ENCODE measurements around the gene NAIF1. TPM values are rescaled to one million over a fixed set of nuclear protein-coding genes. Genes with fewer than 3 reads are reported as not detected.

NAIF1 gene
- total RNA-seq, 1 experiment from 2014 or later: 11.0 TPM

DNA sequence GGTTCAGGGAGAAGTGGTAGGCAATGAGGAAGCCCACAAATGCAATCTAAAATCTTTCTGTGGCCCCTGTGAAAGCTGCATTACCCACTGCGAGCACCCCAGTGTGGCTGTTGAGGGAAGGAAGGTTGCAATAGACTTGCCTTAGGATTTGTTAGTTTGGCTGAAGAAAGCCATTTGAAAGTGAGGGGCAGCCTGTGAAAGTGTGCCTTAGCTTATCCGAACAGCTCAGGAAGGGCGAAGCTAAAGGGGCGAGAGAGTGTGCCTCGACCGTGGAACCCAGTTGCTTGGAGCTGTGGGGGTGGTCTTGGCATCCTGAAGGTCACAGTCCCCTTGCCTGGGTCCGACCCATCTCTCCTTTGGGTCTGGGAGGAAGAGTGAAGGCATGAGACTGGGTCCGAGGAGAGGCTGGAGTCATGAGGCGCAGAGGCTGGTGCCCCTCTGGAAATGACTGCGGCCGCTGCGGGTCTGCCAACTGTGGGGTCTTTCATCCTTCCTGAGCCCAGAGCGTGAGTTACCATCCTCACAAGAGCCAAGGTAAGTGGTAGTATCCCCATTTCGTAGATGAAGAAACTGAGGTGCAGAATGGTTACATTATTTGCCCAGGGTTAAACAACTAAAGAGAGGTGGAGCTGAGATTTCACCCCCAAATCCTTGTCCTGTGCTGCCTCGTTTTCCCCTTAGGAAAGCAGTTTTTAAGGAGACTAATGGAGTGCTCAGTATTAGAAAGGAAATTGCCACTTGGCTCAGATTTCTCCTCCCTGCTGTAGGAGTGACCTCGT, 25.3 kb upstream of the NAIF1 start:
- no peak for ATAC-seq
- Histone ChIP-seq H3K9ac (ENCODE audit: low read length) (no peak overlapping the region), H3K79me2 (ENCODE audit: insufficient read depth, low read length) (peaks cover 82% of the 10 kb centered on the region), H3K36me3 (ENCODE audit: control insufficient read depth in 1 of 2, insufficient read depth in 2 of 2, low read length in 2 of 2) (no peaks in the 10 kb centered on the region), H2AFZ (ENCODE audit: low read depth, low read length, poor library complexity, severe bottlenecking) (no peak overlapping the region), H3K9me2 (ENCODE audit: insufficient read depth) (no peaks in the 10 kb centered on the region), H3K4me1 (ENCODE audit: control insufficient read depth in 1 of 2, insufficient read depth in 2 of 2, low read length in 2 of 2) (peaks cover 16 to 38% of the 10 kb centered on the region in 2 experiments), H3K9me3 (ENCODE audit: control insufficient read depth in 1 of 2, insufficient read depth in 1 of 2, low read depth in 1 of 2, low read length in 2 of 2) (no peaks in the 10 kb centered on the region), H3K27ac (ENCODE audit: low read depth, low read length) (no peak overlapping the region), H3K4me3 (replicated peaks in 1 of 2; ENCODE audit: low read depth in 1 of 2, low read length in 2 of 2) (no peak overlapping the region), H4K20me1 (ENCODE audit: insufficient read depth) (0 out of 2 replicates have a peak, but pooled peaks cover 4% of the 10 kb centered on the region), H3K27me3 (ENCODE audit: insufficient read depth, low read length) (no peaks in the 10 kb centered on the region), H3K4me2 (ENCODE audit: low read length) (no peak overlapping the region)
- ChIA-PET CTCF (interaction anchor here (0.8 to 1.5 kb wide), 4 partner anchors 11 to 41 kb away, joined by 3 to 7 read pairs (median 4); no protein-coding TSS in a partner anchor), RAD21 (ENCODE audit: low non-redundant PET in 1 of 2, low total read pairs in 2 of 2, uncharacterized antibody in 2 of 2, unreplicated experiment in 2 of 2) (no interaction called here), POLR2A (interaction anchor here (1.0 kb wide), 2 partner anchors 10 to 11 kb away, joined by 4 to 5 read pairs; no protein-coding TSS in a partner anchor)
- BruUV-seq (replicated peaks): no TSS peak
- intact Hi-C loops (cut with micrococcal nuclease): no loop called here
- DNase-seq (ENCODE audit: low read depth, low spot score): no peak
- TF ChIP-seq, protein P1, sequence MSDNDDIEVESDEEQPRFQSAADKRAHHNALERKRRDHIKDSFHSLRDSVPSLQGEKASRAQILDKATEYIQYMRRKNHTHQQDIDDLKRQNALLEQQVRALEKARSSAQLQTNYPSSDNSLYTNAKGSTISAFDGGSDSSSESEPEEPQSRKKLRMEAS (IDR thresholded peaks at IDR 0.05): no peak
- TF ChIP-seq JUND (IDR thresholded peaks at IDR 0.05) (no peak), REST (IDR thresholded peaks at IDR 0.05; ENCODE audit: low read depth) (no peak), TCF7L2 (IDR thresholded peaks at IDR 0.05; ENCODE audit: borderline replicate concordance, extremely low read depth, insufficient read depth, insufficient read length) (no peak), CTCF (IDR thresholded peaks at IDR 0.05 in 2 of 3, conservative IDR thresholded peaks at IDR 0.05 in 1 of 3; ENCODE audit: borderline replicate concordance in 1 of 3, insufficient read depth in 1 of 3, low read depth in 2 of 3, low read length in 2 of 3) (no peak), POLR2AphosphoS5 (IDR thresholded peaks at IDR 0.05; ENCODE audit: low read depth, low read length) (no peak), RAD21 (IDR thresholded peaks at IDR 0.05; ENCODE audit: low read depth) (no peak), ZFX (IDR thresholded peaks at IDR 0.05) (no peak), CBX3 (IDR thresholded peaks at IDR 0.05; ENCODE audit: low read depth) (no peak), SIN3A (IDR thresholded peaks at IDR 0.05; ENCODE audit: low read depth) (no peak), EZH2 (IDR thresholded peaks at IDR 0.05) (no peak), EGR1 (IDR thresholded peaks at IDR 0.05; ENCODE audit: low read depth) (no peak), CEBPB (IDR thresholded peaks at IDR 0.05; ENCODE audit: low read depth) (no peak), ATF3 (IDR thresholded peaks at IDR 0.05) (no peak), ZNF274 (IDR thresholded peaks at IDR 0.05; ENCODE audit: low read depth, low read length) (no peak)
- TF ChIP-seq, protein P2, sequence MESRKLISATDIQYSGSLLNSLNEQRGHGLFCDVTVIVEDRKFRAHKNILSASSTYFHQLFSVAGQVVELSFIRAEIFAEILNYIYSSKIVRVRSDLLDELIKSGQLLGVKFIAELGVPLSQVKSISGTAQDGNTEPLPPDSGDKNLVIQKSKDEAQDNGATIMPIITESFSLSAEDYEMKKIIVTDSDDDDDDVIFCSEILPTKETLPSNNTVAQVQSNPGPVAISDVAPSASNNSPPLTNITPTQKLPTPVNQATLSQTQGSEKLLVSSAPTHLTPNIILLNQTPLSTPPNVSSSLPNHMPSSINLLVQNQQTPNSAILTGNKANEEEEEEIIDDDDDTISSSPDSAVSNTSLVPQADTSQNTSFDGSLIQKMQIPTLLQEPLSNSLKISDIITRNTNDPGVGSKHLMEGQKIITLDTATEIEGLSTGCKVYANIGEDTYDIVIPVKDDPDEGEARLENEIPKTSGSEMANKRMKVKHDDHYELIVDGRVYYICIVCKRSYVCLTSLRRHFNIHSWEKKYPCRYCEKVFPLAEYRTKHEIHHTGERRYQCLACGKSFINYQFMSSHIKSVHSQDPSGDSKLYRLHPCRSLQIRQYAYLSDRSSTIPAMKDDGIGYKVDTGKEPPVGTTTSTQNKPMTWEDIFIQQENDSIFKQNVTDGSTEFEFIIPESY (IDR thresholded peaks at IDR 0.05; ENCODE audit: extremely low read depth, insufficient replicate concordance, low read length): no peak

Measured in HCT116 (cell line).